Activated gamma-delta T cell (primary cell): ENCODE results near the gene PDE6H.

Experiments used
- DNase-seq: peaks from one replicate; lab custom pipeline; 2025; lab: John Stamatoyannopoulos, UW

PDE6H gene

DNA sequence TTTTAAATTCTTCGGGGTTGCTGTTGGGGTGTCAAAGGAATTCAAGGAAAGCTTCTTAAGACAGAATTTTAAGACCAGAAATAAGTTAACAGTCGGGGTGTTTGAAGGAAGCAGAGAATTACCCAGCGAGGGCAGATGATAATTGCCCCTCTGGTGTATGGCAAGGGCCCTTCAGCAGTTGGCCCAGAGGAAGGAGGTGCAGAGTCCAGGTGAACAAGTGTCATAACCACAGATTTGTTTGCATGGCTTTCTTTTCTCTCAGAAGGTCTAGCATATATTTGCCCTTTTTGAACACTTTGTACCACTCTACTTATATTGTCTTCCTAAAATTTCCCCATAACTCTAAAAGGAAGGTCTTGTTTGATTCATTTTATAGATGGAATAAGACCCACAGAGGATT lies 1.8 kb downstream of the PDE6H start:
- no peak for DNase-seq

DNA sequence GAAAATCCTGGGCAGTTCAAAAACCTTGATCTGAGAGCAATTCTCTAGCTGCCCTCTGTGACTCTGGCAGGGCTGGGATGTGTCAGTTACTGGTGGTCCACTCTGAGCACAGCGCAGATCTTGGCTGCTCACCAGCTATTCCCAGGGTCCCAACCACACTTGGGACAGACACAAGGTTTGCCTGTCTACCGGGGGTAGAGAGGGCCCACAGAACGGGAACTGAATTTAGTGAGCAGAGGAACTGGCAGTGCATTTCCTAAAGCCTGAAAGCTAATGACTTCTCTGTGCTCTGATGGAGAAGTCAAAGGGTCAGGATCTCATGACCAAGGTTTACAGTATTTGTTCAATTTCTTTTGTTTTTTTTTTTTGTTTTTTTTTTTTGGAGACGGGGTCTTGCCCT lies 2.6 kb downstream of the PDE6H start:
- no peak for DNase-seq

DNA sequence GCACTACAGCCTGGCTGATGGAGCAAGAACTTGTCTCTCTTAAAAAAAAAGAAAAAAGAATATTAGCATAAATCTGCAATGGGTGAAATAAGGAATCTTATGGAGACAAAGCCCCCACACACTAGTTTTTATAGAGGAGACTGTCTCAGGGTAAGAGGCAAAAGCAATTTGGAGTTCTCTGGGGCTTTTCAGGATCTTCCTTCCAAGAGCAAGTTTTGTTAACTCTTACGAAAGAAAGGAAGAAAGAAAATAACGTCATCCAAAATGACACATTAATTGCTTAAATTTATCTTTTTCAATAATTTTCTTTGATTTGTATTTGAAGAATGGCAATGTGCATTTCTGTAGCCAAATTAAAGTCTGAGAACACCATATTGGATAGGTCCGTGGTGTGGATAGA lies 3.8 kb downstream of the PDE6H start:
- no peak for DNase-seq

DNA sequence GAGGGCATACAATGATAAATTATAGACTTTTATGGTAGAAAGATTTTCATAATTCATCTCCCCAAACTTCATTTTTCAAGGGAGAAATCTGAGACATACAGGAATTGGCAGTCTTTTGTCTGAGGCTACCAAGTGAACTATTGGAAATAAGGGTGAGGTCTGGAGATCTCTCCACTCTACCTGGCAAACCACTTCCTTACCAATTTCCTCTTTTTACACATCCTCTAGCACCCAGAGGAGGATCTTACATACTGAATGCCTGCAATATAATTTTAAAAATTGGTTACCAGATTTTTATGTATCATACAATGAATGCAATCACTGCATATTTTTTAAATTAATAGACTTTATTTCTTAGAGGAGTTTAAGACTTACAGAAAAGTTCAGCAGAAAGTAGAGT lies 6.6 kb downstream of the PDE6H start:
- no peak for DNase-seq

DNA sequence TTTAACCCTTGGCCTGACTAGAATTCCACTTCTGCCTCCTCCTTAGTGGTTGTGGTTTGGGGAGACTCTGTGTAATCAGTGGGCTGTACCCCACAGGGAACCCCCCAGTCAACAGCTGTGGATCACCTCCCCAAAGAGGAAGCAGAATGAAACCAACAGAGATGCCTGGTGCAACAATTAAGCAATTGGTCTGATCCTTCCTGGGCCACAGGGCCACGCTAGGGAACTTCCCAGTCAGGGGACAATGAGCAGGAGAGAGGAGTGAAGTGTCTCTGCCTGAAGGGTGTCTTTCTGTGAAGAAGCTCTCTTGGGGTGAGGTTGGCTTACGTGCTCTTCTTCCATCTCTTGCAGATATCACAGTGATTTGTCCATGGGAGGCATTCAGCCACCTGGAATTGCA lies 8.2 kb downstream of the PDE6H start:
- no peak for DNase-seq

DNA sequence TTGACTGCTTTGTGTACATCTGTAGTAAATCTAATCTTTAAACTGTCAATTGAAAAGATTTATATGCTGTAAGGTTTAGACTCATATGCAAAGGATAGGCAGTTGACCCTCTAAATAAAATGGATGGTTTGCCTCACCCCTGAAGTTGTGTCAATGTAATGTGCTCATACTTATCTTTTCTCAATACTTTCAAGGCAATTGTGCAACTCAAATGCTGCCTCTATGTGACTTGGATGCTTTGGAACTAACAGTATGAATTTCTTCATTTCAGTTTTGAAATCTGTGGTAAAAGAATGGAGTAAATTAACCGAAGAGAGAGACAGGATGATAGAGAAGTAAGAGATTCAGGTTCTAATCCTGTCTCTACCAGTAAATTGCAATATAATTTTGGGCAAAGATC lies 9.7 kb downstream of the PDE6H start:
- DNase-seq, result no peak

DNA sequence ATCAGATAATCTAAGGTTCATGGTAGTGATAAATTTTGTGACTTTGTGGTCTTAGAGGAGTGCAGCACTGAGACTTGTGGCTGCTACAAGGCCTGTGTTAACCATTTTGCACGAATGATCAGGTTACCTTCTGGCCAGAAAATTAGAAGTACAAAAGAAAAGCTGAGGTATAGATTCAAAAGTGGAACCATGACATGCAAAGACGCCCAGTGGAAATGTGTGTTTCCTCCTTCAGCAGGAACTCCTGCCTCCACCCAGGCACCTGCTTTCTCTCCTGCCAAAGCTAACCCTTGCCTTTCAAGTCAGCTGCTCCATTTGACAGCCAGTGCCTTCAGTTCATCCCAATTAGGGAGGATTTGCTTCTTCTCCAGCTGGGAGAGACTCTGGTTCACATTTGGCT lies 10.1 kb downstream of the PDE6H start:
- no peak for DNase-seq

DNA sequence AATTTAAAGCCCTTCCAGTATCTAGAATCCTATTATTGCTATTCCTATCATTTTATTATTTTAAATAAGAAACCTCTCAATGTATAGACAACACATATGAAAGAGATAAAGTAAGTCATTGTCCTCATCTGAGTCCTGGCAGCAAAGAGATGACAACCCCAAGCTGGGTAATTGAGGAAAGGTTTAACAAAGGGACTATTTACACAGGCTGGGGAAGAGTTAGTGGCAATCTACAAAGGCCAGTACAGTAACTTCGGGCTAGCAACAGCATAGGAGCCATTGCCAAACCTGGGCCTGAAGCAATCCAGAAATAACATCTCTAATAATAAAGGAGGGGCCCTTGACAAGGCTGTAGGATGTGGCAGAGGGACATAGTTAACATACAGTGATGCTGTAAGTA lies 11.2 kb downstream of the PDE6H start:
- no peak for DNase-seq

DNA sequence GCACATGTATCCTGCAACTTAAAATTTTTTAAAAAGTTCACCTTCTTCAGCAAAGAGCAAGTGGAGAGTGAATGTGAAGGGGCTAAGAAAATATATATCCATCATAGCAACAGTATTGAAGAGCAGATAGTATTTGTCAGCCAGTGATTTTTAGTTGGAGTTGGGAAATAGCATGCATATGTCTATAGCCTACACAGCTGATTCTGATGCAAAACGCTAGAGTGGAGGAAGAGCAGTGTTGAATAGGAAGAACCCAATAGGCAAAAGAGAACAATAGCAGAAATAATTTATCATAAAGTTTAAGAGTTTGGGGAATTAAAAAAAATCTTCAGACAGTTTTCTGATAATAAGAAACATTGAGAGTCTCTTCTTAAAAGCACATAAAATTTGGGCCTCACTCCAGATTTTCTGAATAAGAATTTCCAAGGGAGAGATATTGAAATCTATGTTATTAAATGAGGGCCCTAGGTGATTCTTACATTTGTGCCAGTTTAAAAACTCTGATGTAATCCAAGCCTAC lies 12.0 kb downstream of the PDE6H start:
- DNase-seq, result no peak

DNA sequence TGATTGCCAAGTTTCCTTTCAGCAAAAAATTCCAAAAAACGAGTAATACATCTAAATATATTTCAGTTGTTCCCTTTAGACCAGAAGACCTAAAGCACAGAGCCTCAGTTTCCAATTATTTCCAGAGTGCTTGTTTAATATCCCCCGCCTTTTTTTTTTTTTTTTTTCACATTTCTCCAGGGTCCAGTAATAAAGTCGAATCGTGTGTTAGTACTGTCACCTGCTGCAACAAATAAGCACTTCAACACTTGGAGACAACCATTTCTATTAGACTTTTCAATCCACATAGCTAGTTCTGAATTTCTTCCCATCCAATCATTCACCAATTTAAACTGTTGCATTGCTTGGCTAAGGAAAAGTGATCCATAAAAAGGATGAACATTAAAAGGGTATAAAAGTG lies 13.6 kb downstream of the PDE6H start:
- DNase-seq, result no peak

DNA sequence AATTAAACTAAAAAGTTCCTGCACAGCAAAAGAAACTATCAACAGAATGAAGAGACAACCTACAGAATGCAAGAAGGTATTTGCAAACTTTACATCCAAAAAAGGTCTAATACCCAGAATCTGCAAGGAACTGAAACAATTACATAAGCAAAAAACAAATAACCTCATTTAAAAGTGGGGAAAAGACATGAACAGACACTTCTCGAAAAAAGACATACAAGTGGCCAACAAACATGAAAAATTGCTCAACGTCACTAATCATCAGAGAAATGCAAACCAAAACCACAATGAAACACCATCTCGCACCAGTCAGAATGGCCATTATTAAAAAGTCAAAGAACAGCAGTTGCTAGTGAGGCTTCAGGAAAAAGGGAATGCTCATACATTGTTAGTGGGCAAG lies 15.2 kb downstream of the PDE6H start:
- no peak for DNase-seq

DNA sequence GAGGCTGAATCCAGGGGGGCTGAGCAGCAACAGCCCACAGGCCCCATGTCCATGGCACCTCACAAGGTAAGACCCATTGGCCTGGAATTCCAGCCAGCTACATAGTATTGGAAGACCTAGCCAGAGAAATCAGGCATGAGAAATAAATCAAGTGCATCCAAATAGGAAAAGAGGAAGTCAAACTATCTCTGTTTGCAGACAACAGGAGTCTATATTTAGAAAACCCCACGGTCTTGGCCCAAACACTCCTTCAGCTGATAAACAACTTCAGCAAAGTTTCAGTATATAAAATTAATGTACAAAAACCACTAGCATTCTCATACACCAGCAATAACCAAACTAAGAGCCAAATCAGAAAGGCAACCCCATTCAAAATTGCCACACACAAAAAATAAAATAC lies 16.9 kb downstream of the PDE6H start:
- DNase-seq, result no peak

DNA sequence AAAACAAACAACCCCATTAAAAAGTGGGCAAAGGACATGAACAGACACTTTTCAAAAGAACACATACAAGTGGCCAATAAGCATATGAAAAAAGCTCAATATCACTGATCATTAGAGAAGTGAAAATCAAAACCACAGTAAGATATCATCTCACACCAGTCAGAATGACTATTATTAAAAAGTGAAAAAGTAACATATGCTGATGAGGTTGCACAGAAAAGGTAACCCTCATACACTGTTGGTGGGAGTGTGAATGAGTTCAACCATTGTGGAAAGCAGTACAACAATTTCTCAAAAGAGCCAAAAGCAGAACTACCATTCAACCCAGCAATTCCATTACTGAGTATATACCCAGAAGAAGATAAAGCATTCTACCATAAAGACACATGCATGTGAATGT lies 18.2 kb downstream of the PDE6H start:
- DNase-seq, result no peak

DNA sequence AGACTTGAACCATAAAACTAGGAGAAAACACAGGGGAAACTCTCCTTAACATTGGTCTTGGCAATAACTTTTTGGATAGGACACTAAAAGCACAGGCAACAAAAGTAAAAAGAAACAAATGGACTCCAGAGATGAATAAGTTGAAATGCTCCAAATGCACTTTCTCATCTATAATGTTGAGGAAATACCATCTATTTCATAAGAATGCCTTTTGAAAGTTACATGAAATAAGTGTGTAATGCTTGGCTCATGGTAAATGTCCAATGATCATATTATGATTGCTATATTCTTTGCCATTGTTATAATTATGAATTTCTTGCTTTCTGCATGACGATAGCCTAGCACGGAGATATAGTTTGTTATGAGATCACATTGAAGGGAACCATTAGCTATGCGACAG lies 19.8 kb downstream of the PDE6H start:
- DNase-seq, result no peak

DNA sequence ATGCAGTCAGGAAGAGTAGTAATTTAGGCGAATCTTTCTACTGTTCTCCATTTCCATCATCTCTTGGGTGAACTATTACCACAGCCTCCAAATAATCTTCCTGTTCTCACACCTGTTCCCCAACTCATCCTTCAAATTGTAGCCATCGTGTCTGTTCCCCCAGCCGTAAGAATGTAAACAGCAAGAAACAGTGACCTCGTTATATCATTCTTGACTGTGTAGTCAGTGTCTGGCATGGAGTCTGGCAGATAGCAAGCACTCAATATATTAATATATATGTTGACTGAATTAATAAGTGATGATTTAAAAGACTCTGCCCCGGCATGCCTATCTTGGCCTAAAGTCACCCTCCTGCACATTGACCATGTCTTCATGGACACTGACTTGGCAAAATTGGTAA lies 20.3 kb downstream of the PDE6H start:
- no peak for DNase-seq

DNA sequence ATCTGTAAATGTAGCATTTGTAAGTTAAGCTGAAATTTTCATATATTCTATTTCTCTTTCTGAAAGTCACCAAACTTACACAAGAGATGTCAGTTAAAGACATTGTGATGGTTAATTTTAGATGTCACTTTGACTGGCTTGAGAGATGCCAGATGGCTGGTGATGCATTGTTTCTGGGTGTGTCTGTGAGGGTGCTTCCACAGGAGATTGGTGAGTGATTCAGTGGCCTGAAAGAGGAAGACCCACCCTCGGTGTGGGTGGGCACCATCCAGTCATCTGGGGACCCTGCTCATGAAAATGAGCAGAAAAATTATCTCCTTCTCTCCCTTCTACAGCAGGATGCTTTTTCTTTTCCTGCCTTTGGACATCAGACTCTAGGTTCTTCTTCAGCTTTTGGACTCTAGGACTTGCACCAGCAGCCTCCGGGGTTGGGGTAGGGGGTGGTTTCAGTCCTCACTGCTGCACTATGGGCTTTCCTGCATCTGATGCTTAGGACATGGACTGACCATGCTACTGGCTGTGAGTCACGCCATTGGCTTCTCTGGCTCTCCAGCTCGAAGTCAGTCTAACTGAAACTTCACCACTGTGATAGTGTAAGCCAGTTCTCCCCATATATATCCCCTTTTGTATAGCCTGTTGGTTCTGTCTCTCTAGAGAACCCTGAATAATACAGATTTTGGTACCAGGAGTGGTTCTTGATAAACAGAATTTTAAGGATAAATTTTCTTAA lies 20.9 kb downstream of the PDE6H start:
- DNase-seq, result no peak

DNA sequence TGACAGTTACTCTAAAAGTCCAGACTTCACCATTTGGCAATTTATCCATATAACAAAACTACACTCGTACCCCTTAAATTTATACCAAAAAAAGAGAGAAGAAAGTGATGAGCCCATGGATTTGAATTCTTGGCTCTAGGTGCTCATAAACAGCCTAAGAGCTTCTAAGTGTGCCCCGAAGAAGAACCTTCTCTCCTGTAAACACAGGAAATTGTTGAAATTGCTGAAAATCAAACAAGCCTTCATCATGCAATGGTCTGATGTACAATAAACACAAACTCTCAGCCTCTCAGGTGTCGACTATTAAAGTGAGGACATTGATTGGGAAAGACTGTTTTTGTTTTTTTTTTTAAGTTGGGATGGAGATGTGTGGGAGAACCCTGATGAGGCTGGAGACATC lies 21.8 kb downstream of the PDE6H start:
- no peak for DNase-seq

DNA sequence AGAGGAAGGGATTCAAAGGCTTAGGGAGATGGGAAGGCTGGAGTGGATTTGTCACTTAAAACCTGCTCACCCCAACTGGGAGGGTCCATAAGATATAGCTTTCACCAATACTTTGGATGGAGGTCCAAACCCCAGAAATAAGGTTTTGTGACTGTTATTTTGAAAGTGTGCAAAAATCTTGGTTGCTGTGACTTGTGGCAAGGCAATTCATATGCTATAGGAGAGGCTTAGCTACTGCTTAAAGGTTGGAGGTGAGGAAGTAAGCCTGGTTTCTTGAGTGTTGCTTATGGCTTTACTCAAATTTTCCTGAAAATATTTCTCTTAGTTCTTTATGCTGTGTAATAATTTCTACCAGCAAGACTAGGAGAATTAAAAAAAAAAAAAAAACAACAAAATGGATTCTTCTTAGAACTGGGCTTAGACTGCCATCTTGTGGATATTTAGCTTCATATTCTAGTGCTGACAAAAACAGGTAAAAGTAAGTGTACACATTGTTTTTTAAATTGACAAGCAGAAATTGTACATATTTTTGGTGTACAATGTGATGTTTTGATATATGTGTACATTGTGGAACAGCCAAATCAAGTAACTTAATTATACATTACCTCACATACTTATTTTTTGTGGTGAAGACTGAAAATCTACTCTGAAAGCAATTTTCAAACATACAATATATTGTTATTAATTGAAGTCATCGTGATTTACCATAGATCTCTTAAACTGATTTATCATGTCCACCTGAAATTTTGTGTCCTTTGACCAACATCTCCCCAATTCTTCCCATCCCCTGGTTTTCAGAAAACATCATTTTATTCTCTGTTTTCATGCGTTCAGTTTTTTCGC lies 23.0 kb downstream of the PDE6H start:
- DNase-seq, result no peak

DNA sequence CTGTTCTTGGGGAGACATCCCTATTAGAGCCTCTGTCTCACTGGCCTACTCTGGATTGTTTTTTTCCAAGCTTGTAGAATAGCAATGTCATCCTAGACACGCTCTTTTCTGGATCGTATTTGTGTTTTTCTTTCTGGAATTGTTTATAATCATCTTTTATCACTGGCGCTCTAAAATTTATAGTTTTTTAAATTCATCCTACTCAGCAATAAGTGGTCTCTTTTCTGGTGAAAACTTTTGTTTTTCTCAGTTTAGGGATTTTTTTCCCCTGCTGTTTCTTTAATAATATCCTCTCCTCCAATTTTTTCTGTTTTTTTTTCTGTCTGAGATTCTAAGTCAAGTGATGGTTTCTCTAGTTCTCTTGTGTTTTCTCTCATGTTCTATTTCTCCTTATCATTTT lies 25.2 kb downstream of the PDE6H start:
- DNase-seq, result no peak

DNA sequence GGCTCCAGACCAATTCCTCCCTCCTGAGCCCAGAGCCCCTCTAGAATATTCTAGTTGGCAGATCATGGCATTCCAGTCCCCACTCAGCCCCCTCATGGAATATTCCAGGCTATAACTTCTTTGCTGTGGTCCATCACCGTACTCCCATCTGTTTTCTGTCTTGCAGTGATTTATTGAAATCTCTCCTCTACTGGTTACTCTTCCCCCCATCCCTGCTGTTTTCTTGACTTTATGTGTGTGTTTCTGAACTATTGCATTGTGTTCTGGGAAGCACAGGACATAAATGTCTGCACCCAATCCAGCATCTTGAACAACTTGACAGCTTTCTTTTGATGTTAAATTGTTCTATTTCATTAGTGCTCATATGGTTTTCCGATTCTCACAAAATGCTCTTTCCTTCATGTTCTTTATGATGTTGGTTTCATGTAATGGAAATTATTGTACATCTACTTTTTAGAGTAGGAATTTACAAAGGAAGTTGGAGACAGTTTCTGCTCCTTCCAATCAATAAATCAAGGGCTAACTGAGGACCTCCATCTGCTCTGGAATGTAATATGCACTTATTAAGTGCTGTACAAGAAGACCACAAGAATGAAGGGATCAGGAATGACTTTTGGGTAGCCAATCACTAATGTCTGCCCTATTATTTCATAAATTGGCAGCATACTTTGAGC lies 26.3 kb downstream of the PDE6H start:
- DNase-seq, result no peak

DNA sequence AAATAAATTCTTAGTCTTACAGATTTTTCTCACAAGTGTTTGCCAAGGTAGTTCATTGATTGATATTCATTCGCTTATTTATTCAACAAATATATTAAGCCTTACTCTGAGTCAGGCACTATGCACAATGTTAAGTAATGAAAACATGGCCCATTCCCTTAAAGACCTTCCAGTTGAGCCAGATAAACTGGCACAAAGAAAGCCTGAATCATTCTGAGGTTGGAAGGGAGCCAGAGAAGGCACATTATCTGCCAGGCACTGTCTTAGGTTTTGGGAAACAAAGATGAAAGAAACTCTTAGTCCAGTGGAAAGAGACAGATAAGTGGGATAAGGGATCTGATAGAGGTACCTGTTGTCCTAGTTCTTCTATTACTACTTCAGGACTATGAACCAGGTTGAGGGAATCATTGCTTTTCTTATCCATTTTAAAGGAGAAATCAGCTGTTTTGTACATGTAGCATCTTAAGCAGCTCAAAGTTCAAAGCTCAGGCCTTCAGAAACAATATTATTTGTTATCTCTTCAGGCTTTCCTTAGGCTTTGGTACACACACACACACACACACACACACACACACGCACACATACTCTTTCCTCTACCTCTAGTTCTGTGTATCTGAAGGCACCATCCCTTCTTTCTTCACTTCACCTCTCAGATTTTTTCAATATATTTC lies 27.0 kb downstream of the PDE6H start:
- no peak for DNase-seq

DNA sequence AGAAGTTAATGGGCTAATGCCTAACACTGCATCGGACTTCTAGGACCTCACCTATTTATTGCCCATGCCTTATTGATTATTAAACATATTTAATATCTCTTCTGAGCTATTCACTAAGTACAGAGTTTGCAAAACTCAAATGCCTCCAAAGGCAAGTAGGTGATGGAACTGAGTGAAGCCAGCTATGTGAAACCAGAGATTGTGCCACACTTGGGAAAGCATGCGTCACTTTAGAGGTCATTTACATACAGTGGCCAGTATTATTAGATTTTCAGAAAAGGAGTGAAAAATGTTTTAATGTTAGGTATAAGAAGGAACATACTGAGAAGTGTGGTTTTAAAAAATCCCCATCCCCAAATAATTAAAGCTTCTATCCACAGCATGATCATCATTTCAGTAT lies 27.7 kb downstream of the PDE6H start:
- DNase-seq, result no peak
